Measurements from ENCODE around the gene LRRC23. TPM values are rescaled to one million over a fixed set of nuclear protein-coding genes. Genes with fewer than 3 reads are reported as not detected.

Gene LRRC23
- total RNA-seq, 1 donor from 2014 or later: 11.6 TPM

DNA sequence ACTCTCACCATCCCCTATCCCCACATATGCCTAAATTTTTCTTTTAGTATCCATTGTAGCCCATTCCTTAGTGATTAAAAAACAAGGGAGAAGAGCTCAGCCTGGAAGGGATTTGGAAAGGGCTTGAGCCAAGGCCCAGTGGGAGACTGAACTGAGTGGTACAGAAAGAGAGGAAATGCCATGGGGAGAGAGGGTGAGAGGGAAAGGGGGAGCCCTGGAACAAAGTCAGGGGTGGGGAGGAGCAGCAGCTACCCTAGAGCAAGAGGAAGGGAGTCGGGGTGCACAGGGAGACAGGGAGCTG lies 20.6 kb downstream of the LRRC23 start:
- no peak for FAIRE-seq
- Histone ChIP-seq H3K36me3 (ENCODE audit: control insufficient read depth, insufficient read depth, low read length) (no peaks in the 10 kb centered on the region), H3K4me3 (ENCODE audit: low read depth, low read length) (no peak overlapping the region), H3K27me3 (ENCODE audit: control insufficient read depth, insufficient read depth, low read length) (no peaks in the 10 kb centered on the region)
- TF ChIP-seq, protein P1, sequence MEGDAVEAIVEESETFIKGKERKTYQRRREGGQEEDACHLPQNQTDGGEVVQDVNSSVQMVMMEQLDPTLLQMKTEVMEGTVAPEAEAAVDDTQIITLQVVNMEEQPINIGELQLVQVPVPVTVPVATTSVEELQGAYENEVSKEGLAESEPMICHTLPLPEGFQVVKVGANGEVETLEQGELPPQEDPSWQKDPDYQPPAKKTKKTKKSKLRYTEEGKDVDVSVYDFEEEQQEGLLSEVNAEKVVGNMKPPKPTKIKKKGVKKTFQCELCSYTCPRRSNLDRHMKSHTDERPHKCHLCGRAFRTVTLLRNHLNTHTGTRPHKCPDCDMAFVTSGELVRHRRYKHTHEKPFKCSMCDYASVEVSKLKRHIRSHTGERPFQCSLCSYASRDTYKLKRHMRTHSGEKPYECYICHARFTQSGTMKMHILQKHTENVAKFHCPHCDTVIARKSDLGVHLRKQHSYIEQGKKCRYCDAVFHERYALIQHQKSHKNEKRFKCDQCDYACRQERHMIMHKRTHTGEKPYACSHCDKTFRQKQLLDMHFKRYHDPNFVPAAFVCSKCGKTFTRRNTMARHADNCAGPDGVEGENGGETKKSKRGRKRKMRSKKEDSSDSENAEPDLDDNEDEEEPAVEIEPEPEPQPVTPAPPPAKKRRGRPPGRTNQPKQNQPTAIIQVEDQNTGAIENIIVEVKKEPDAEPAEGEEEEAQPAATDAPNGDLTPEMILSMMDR (IDR thresholded peaks at IDR 0.05; ENCODE audit: insufficient read depth, low read length, severe bottlenecking): no peak
- no peak for DNase-seq (ENCODE audit: low read depth)

DNA sequence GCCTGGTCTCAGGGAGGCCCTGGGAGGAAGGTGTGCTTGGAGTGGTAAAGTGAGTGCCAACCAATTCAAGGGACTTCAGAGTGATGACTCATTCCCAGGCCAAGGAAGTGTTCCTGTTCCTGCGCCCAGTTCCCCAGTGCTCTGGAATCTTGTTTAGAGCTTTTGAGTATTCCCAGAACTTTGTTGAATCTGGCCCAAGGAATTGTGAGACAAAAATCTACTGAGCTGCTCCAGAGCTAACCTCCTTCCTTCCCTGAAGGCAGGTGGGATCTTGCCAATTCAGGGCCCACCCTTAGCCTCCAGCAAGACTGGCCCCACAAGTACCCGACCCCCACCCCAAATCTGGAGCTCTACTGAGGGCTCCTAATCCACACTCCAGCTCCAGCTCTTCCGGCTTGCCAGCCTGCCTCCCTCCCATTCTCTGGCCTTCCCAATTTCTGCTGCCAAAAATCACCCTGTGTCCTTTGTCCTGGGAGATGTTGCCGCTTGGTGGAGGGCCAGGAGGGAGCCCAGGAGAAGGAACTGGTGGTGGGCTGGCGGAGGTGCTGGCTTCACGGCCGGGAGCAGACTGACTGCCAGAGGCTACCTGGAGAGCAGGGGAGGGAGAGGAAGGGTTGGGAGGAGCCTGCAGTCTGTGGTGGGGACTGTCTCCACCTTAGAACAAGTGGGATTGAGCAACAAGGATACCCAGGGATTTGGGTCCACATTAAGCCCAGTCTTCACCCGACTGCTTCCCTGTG lies 21.1 kb downstream of the LRRC23 start:
- H3K4me3 ChIP-seq (ENCODE audit: low read depth, low read length): peak overlapping the region; percentile 20
- peak; percentile 76 for FAIRE-seq
- TF ChIP-seq, protein P1 (IDR thresholded peaks at IDR 0.05; ENCODE audit: insufficient read depth, low read length, severe bottlenecking): no peak
- peak; percentile 87 for DNase-seq (ENCODE audit: low read depth)
- no peaks in the 10 kb centered on the region for H3K36me3 ChIP-seq (ENCODE audit: control insufficient read depth, insufficient read depth, low read length)
- no peaks in the 10 kb centered on the region for H3K27me3 ChIP-seq (ENCODE audit: control insufficient read depth, insufficient read depth, low read length)

DNA sequence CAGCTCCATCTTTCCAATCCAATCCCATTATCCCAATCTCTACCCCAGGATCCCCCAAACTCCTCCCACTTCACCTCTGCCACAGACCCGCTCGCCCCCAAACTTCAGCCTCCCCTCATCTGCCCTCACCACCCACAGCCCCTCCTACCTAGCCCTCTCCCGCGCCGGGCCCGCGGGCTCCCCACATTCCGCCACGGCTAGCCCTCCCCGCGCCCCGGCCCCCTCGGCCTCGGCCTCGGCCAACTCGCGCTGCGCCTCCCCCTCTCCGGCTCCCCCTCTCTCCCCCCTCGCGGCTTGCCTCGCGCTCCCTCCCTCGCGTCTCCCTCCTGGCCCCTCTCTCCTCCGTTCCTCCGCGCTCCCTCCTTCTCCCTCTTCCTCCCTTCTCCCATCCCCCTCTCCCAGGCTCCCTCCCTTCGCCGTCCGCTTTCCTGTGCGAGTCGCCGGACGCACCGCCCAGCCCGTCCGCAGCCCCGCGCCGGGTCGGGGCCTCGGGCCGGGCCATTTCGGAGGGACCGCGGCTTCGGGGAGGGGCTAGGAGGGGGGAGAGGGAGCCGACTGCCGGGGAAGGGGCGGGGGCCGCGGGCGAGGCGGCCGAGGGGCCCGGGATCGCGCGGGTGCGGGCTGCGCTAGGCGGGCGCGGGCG lies 22.9 kb downstream of the LRRC23 start, which contains the start of gene ATN1:
ATN1 (plus strand) TSS at position 581 of the 643 bp plus-strand sequence. CDS start 6,043 bp downstream, outside the sequence.
- TF ChIP-seq, protein P1 (IDR thresholded peaks at IDR 0.05; ENCODE audit: insufficient read depth, low read length, severe bottlenecking): no peak
- no peak for FAIRE-seq
- Histone ChIP-seq H3K27me3 (ENCODE audit: control insufficient read depth, insufficient read depth, low read length) (no peaks in the 10 kb centered on the region), H3K4me3 (ENCODE audit: low read depth, low read length) (peak within 1 kb of the TSS; percentile 69), H3K36me3 (ENCODE audit: control insufficient read depth, insufficient read depth, low read length) (no peaks in the 10 kb centered on the region)
- no peak for DNase-seq (ENCODE audit: low read depth)

- TF ChIP-seq, protein P1 (IDR thresholded peaks at IDR 0.05; ENCODE audit: insufficient read depth, low read length, severe bottlenecking): no peak
- Histone ChIP-seq H3K27me3 (ENCODE audit: control insufficient read depth, insufficient read depth, low read length) (no peaks in the 10 kb centered on the region), H3K4me3 (ENCODE audit: low read depth, low read length) (peak overlapping the region; percentile 69), H3K36me3 (ENCODE audit: control insufficient read depth, insufficient read depth, low read length) (no peaks in the 10 kb centered on the region)
- DNase-seq (ENCODE audit: low read depth) (no peak), FAIRE-seq (no peak)
Measured at GRCh38 chr12:6928022-6928702, 23.5 kb downstream of the LRRC23 start.

GRCh38 chr12:6928703-6929407 lies 24.2 kb downstream of the LRRC23 start:
- Histone ChIP-seq H3K36me3 (ENCODE audit: control insufficient read depth, insufficient read depth, low read length) (no peaks in the 10 kb centered on the region), H3K4me3 (ENCODE audit: low read depth, low read length) (peak overlapping the region; percentile 69), H3K27me3 (ENCODE audit: control insufficient read depth, insufficient read depth, low read length) (no peaks in the 10 kb centered on the region)
- FAIRE-seq: no peak
- no peak for DNase-seq (ENCODE audit: low read depth)
- TF ChIP-seq, protein P1 (IDR thresholded peaks at IDR 0.05; ENCODE audit: insufficient read depth, low read length, severe bottlenecking): no peak

Measured in bronchial epithelial cell (primary cell).